HepG2 (cell line): ENCODE measurements around the gene MED15.

Experiments used
- RFX1 ChIP-seq: fragments of 450-650 bp; IDR thresholded peaks from 2 replicates; pipeline ENCODE4 v1.6.1; 2017
- SP2 ChIP-seq: sonication (generic); formaldehyde crosslinking; IDR thresholded peaks from 2 replicates; pipeline ENCODE4 v1.5.1; 2020; ENCODE audit warnings: mild to moderate bottlenecking, missing genetic modification reagents
- ZNF598 ChIP-seq: sonication (generic); formaldehyde crosslinking; IDR thresholded peaks from 2 replicates; pipeline ENCODE4 v1.5.1; 2020; ENCODE audit warnings: mild to moderate bottlenecking, missing genetic modification reagents, borderline replicate concordance

GRCh38 chr22:20558534-20558933 is 51.1 kb downstream of the MED15 start:
- TF ChIP-seq RFX1, result no peak
- no peak for TF ChIP-seq ZNF598
- TF ChIP-seq SP2 (CRISPR knock-in tag), result no peak
